NCI-H345 (cell line): ENCODE measurements around the gene TMEM126A.
"Not testable (repeated sequence)": the region's sequence is repeated elsewhere in the genome, so short reads cannot be mapped to it uniquely, and the experiment has no call there.

Source experiments
- DNase-seq: peaks from one replicate; lab custom pipeline; 2025; lab: John Stamatoyannopoulos, UW

TMEM126A gene

DNA sequence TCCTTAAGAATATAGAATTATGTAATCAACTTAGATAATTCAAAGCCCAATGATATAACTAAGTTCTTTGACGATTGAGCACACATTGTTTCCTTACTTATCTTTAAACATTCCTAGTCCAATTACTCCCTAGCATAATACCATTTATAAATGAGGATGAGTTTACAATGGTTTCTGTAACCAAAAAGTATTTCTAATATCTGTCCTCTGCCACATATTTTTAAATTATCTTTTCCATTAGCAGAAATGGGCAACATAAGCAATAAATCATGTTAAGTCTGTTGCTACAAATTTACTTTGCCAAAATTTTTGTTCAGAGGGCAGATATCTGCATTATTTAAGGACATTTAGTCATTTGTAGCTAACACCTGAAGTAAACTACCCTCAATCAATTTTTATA is 10.4 kb downstream of the TMEM126A start:
- no peak for DNase-seq

DNA sequence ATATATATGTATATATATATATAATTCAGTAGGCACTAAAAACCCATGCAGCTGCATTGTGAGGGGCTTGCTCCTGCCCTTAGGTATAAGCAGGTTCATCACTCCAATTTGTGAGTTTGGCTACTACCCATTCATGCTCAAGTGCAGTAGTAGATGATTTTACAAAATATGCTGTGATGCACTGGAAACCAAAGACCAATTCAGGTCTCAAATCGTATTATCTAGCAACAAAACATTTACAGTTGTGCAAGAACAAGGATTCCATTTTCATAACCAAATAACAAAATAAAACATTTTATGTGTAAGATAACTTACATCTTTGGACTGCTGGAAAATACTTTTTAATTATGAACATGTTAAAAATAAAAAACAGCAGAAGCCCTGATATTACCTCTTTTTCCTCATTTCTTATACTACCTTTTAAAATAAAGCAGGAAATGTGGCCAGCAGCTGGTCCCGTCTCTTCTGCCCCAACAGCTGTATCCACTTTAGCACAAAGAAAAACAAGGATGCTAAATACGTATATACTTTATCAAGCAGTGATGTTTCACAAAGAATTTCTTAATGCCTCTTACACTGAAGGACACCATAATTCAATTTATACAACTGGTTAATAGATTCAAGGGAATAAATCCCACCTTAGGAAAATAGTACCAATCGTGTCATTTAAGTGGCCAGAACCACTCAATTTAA is 14.4 kb downstream of the TMEM126A start:
- no peak for DNase-seq

DNA sequence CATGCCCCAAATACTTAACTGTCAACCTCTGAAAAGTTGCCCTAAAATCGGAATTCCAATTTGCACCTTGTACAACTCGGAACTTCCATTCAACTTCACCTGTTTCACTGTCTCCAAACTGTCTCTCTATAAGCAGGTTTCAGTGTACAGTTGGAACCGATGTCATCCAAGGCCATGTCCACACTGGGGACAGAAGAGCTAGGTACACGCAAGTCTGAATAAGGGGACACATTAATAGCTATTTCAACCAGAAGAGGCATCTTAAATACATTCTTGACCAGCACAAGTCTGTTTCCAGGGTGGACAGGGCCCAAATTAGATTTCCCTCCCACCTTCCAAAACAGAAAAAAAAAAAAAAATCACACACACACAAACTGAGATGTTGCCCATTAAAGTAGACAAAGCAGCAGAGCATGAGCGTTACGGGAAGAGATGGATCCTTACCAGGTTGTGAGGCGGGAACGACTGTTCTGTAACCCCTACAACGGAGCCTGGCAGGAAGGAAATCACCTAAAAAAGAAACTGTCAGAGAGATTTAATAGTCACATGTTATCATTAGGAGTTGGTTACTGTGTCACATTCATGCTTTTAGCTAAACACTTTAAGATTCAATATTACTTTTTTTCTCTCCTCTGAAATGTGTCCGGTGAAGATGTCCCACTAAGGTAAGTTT is 15.4 kb downstream of the TMEM126A start:
- DNase-seq, result no peak

DNA sequence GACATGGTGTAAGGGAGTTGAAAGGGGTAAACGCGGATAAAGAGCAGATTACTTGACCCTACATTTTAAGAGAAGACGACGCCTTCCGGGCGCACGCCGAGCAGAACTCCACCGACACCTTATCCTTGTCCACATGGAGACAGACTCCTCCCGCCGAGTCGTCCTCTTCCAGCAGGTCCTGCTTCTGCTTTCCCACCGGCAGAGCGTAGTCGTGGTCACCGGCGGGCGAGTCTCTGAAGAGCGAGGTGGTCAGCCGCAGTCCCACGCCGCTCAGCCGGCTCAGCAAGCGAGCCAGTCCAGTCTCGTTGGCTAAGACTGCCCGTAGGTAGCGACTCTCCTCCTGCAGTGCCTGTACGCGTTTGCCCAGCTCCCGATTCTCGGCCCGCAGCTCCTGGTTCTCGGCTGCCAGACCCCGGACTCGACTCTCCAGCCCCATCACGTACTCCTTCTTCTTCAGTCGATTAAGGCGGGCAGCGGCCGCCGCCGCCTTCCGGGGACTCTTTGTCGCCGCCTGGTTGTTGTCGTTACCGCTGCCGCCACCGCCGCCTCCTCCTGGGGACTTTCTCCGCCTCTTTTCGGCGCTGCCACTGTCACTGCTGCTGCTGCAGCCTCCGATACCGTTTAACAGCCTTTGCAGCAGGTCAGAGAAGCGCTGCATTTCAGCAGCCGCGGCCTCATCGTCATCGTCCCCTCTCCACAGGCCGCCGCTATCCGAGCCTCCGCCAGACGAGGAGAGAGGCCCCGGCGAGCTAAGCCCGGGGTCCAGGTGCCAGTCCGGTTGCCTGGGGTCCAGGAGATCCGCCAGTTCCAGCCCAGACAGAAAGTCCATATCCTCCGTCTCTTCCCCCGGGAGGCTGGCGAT is 16.2 kb downstream of the TMEM126A start:
- peak; percentile 68 for DNase-seq

DNA sequence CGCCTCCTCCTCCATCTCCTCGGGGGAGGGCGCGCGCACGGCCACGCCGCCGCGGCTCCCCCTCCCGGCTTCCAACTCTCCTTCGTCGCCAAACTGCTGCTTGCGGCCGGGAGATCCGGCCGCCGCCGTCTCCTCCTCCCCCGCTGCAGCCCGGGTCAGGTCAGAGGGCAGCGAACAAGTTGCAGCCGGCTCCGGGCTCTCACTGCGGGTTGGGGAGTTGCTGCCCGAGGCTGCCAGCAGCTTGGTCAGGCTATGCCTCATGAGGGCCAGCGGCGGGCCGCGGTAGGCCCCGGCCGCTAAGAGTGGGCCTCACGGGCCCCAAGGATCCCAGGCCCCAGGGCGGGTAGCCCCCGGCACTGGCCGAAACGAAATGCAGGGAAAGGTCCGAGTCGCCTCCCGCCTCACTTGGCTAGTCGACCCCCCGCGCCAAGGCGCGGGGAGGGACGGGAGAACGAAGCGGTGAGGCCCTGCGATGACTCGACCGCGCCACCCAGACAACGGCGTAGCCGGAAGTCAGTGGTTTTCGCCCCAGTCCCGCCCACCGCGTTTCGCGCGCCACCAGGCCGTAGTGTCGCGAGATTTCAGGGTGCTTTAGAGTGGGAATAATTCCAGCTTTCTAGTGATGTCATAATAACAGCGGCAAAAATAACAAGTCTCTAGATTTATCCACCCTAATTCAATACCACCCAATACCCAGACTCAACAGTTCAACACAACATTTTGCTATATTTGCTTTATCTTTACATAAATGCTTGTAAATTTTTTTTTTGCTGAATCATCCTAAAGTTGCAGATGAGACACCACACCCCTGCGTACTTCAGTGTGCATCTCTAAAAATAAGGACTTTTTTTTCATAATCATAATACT is 17.1 kb downstream of the TMEM126A start, which contains the start of gene CREBZF:
TSS of gene CREBZF (minus strand) at position 515 of the 867 bp plus-strand sequence. CDS start at position 261, 254 bp downstream.
- DNase-seq, result peak; percentile 96

DNA sequence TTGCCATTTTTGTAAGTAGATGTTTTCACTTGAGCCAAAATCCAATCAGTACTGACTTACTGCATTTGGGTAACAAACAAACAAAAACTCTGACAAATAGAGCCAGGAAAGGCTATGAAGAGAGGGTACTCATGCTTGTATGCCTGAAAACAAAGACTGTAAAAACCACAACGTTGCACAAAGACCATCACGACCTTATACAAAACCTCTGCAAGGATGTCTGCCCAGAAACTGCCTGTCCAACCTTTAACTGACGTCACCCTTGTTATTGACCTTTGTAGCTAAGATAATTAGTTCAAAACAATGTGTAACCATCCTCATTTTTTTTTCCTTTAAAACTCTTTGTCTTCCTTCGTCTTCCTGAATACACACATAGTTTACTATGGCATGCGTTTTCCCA is 18.0 kb downstream of the TMEM126A start:
- no peak for DNase-seq

DNA sequence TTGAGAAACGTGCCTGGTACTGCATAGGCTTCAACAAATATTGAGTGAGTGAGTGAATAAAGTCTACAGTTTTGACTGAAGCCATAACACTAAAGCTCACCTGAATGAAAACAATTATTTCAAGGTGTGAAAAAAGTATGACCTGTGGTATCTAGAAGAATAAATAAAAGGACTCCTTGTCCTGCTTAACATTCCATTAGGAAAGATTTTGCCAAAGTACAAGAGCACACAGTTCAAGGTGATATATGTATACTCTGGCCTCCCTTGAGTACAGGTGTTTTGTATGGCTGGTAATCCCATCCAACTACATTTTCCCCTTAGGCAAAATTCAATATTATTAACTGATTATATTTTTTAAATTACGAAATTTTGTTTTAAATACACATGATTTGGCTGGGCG is 18.9 kb downstream of the TMEM126A start:
- DNase-seq, result no peak

DNA sequence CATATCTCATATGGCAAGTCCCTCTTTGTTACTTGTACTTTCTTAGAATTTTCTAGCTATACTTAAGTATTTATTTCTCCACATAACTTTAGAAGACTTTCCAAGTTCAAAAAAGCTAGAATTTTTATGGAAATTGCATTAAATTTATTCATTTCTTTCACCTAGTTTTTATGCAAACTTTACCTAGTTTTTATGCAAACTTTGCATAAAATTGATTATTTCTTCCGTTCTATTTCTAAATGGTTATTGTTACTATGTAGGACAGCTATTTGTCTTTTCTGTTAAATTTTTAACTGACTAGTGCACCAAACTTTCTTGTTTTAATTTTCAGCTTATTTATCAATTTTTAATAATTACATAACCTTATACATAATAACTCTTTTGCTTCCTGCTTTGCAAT is 20.4 kb downstream of the TMEM126A start:
- no peak for DNase-seq

DNA sequence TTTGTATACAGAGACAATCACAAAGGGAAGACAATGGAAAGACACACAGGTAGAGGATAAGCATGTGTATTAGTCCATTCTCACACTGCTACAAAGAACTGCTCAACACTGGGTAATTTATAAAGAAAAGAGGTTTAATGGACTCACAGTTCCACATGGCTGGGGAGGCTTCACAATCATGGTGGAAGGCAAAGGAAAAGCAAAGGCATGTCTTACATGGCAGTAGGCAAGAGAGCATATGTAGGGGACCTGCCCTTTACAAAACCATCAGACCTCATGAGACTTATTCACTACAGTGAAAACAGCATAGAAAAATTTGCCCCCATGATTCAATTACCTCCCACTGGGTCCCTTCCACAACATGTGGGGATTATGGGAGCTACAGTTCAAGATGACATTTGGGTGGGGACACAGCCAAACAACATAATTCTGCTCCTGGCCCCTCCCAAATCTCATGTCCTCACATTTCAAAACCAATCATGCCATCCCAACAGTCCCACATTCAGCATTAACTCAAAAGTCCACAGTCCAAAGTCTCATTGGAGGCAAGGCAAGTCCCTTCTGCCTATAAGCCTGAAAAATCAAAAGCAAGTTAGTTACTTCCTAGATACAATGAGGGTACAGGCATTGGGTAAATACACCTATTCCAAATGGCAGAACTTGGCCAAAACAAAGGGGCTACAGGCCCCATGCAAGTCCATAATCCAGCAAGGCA is 23.3 kb downstream of the TMEM126A start:
- not testable (repeated sequence) for DNase-seq

DNA sequence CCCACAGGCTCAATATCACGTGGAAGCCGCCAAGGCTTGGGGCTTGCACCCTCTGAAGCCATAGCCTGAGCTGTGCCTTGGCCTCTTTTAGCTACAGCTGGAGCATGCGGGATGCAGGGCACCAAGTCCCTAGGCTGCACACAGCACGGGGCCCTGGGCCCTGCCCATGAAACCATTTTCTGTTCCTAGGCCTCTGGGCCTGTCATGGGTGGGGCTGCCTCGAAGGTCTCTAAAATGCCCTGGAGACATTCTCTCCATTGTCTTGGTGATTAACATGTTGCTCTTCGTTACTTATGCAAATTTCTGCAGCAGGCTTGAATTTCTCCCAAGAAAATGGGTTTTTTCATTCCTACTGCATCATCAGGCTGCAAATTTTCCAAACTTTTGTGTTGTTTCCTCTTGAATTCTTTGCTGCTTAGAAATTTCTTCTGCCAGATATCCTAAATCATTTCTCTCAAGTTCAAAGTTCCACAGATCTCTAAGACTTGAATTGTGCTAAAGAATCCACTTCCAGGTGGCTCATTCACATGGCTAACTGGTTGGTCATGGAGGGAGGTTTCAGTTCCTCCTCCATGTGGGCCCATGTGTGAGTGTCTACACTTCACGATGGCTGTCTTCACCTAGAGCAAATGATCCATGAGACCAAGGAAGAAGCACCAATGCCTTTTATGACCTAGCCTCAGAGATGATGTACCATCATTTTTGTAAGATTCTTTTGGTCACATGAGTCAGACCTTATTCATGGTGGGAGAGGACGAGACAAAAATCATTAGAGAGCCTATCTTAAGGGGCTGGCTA is 24.5 kb downstream of the TMEM126A start:
- DNase-seq, result no peak

DNA sequence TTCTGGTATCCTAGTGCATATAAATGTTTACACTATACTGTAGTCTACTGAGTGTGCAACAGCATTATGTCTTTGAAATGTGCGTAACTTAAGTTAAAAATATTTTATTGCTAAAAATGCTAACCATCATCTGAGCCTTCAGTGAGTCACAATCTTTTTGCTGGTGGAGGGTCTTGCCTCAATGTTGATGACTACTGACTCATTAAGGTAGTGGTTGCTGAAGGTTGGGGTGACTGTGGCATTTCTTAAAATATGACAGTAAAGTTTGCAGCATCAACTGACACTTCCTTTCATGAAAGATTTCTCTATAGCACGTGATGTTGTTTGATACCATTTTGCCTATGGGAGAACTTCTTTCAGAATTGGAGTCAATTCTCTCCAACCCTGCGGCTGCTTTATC is 25.6 kb downstream of the TMEM126A start:
- no peak for DNase-seq

DNA sequence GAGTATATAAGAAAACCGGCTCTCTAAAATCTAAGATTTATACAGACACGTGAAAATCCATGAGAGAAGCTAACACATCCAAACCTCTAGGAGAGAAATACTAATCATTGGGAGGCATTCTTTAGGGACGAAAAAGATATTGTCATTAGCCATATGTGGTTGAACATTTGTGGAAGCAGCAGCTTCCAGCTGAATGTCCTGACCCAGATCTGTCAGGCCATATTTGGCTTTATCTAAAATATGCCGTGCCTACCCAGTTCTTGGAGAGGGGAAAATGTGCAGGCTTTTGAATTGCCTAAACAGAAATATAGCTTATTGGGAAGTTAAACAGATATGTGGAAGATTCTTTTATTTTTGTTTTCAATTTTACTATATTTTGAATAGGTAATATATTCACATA is 31.8 kb downstream of the TMEM126A start:
- no peak for DNase-seq

DNA sequence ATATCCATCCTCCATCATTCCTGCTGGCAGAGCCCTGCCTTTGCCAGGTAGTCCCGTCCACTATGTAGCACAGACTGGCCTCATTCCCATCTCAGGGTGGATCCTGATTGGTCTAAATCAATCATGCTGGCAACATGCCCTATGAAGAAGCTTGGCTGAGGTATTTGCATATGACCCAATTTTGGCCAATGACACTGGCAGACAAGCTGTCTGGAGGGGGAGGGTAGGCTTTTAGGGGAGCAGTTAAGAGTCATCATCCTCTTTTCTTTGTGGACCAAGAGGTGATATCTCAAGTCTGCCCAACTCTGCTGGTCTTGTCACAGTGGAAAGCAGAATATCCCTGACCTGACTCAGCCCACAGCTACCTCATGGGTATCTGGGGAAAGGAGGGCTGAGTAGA is 33.1 kb downstream of the TMEM126A start:
- no peak for DNase-seq

DNA sequence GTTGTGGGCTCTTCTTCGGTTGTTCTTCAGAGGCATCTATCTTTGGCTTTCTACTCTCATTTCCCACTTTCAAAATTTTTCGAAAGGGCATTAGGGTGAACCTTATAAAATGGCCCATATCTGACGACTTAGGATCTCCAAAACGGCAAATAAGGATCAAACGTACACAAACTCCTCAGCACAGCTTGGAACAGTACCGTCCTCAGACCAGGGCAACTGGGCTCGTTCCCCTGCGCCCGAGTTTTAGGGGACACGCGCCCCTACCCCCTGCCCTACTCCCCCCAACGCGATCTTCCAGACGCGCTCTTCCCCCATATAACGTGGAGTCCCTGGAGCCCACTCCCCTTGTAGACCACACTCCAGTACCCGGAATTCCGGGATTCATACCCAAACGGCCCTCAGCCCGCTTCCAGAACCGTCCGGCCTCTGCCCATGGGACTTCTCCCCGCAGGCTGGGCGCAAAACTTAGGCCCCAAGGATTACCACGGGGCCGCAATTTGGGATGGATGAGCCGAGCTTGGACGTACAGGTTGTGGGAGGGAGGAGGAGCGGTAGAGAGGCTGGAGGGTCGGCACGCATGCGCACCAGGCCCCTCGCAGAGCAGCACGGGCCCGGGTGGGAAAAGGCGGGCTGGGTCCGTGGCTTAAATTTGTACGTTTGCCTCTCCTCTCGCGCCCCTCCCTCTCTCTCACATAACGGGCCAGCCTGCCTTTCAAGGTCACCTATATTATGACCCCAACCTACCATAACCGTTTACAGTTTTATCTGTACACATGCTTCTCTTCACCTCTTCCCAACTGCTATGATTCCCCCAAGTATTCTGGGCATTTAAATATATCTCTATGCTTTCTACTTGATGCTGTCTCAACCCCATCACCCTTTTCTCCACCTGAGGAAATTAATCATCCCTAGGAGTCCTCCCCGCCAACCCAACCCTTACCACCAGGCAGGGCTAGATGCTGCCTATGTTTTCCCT is 34.9 kb downstream of the TMEM126A start:
- DNase-seq, result peak; percentile 39

DNA sequence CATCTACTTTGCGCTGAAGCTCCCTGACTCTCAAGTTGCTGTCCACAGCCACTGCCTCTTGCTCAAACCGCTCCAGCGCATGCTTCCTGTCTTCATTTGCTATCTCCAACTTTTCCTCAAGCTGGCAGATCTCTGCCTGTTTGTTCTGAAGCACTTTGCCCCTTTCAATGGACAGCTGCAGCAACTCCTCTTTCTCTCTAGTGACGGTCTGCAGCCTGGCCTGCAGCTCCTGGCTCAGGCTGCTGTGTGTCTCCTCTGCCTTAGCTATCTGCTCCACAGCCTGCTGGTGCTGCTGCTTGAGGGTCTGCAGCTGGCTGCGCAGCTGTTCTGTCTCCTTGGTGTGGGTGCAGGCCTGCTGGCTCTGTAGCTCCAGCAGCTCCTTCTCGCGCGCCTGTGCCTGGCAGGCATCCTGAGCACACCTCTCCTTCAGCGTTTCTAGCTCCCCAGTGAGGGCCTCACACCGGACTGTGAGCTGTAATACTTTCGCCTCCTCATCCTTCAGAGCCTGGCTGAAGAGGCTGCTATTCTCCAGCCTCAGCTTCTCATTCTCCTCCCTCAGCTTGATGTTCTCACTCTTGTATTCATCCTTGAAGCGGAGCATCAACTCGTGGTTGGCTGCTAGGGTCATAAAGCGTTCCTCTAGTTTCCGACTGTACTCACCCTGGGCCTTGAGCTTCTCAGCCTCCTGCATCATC is 37.5 kb downstream of the TMEM126A start:
- peak; percentile 43 for DNase-seq

DNA sequence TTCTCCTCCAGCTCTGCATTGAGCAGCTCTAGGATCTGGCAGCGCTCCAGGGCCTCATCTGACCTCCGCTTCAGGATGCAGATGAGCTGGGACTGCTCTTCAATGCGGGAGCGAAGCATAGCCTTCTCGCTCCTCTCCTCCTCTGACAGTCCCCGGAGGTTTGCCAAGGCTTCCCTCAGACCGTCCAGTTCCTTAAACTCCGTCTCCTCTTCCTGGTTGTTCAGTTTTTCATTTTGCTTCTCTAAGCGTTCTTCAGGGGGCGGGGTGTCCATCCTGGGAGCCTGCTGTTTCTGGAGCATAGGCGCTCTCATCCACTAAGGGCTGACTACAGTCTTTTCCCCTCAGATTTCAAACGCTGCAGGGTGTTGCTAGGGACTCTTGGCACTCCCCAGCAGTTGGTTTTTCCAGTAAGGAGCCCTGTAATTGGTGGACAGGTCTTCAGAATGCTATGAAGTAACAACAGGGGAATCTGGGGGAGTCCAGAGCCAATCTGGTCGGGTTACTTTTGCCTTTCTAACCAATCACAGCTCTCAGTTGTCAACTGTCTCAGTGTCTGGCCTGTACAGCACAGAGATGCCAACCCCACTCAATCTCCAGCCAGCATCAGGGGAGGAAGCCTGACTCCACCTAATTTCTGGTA is 38.2 kb downstream of the TMEM126A start, which contains the start of gene CCDC89:
TSS of gene CCDC89 (minus strand) at position 376 of the 640 bp plus-strand sequence. CDS start at position 311, 65 bp downstream.
- DNase-seq, result peak; percentile 94

DNA sequence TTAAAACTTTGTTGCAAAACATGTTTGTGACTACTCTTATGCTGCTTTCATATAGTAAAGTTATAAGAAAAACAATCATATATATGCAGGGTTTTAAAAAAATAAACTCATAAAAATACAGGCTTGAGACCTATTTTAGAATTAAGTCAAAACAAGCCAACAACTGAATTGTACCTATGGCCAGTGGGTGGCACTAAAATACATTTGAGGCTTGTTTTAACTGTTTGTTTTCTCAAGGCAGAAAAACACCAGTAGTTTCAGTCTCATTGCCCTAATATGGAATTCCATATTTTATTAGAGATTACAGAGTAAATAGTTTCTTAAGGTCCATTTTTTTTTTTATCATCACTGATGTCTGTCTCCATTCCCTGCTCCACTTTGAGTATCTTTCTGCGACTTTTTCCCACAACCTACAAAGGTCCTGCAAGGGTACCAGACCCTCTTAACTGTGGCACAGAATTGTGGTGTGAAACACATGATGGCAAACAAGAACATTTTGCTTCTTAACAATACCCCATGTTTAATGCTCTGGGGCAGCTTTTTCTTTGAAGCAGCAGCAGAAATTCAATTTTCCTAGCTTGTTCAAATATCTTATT is 46.7 kb downstream of the TMEM126A start:
- DNase-seq, result peak; percentile 23
